ENCODE measurements around the gene ENG.

ENG gene

DNA sequence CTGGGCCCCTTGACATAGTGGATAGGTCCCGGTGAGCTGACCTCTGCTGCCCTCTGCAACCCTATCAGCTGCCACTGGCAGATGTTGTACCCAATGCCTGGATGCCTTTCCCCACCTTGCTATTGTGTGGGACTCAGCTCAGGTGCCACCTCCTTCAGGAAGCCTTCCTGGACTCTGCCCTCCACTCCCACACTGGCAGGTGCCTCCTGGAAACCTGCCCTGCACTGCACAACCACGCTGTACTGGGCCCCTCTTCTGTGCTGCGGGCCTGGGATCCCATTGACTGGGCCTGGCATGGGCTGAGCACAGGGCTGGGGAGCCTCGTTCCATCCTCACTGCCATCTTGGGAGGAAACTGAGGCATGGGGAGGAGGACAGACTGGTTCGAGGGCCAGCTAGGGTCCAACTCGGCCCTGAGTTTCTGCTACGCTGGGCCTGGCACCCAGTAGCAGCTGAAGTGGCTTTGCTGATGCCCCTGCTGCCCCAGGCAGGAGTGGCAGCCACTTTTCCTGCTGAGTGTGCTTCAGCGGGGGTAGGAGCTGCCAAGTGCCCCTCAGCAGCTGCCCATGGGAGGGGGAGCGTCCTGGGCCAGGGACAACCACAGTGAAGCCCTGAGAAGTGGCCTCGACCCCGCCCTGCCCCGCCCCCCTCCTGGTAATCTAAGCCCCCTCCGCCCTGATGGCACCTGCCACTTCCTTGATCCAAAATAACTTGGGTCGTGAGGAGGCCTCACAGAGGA is 21.7 kb upstream of the ENG start:
- Histone ChIP-seq H3K79me2 (ENCODE audit: control insufficient read depth, low read length) (no peaks in the 10 kb centered on the region), H3K36me3 (ENCODE audit: control insufficient read depth, low read length) (no peaks in the 10 kb centered on the region), H3K4me3 (ENCODE audit: low read length) (no peak overlapping the region), H3K27ac (ENCODE audit: low read depth, low read length) (no peak overlapping the region), H3K9me2 (replicated peaks; ENCODE audit: control insufficient read depth, low read length) (no peaks in the 10 kb centered on the region), H3F3A (ENCODE audit: control insufficient read depth, insufficient read depth) (peaks cover 4% of the 10 kb centered on the region), H4K20me1 (ENCODE audit: control insufficient read depth, insufficient read depth, low read depth, low read length) (no peaks in the 10 kb centered on the region), H3K4me2 (ENCODE audit: low read length) (no peak overlapping the region), H3K9me3 (ENCODE audit: control insufficient read depth, insufficient read depth, low read length) (no peaks in the 10 kb centered on the region), H3K27me3 (ENCODE audit: control insufficient read depth, low read length) (no peaks in the 10 kb centered on the region), H3K4me1 (ENCODE audit: control insufficient read depth, low read length) (peaks cover 20% of the 10 kb centered on the region)
- TF ChIP-seq EZH2phosphoT487 (IDR thresholded peaks at IDR 0.05; ENCODE audit: borderline replicate concordance, low read length) = no peak
- TF ChIP-seq, protein P1, sequence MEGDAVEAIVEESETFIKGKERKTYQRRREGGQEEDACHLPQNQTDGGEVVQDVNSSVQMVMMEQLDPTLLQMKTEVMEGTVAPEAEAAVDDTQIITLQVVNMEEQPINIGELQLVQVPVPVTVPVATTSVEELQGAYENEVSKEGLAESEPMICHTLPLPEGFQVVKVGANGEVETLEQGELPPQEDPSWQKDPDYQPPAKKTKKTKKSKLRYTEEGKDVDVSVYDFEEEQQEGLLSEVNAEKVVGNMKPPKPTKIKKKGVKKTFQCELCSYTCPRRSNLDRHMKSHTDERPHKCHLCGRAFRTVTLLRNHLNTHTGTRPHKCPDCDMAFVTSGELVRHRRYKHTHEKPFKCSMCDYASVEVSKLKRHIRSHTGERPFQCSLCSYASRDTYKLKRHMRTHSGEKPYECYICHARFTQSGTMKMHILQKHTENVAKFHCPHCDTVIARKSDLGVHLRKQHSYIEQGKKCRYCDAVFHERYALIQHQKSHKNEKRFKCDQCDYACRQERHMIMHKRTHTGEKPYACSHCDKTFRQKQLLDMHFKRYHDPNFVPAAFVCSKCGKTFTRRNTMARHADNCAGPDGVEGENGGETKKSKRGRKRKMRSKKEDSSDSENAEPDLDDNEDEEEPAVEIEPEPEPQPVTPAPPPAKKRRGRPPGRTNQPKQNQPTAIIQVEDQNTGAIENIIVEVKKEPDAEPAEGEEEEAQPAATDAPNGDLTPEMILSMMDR (IDR thresholded peaks at IDR 0.05; ENCODE audit: low read depth, low read length, poor library complexity, severe bottlenecking) = no peak

DNA sequence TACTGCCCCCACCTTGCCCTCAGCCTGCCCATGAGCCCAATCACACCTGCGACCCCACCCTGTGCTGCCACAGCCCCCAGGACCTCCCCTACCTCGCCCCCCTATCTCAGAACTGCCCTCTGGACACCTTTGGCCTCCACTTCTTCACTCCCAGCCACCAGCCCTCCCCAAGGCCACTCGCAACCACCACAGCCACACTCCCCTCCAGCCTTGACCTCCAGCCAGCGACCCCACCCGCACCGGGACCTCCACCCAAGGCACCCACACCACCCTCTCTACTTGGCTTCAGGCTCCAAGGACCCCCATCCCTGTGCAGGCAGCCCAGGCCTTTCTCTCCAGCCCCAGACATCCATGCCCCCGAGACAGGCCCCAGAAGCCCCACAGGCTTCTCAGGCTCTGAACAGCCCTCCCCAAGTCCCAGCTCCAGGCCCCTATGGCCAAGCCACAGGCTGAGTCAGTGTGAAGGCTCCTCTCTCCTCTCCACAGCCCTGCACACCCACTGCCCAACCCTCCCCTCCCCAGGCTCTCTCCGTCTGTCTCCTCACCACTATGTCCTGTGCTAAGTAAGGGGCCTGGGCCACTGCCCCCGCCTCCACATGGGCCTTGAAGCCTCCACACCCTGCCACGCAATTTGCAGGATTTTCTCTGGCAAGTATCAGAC is 21.0 kb upstream of the ENG start:
- Histone ChIP-seq H3K4me3 (ENCODE audit: low read length) (no peak overlapping the region), H3K27ac (ENCODE audit: low read depth, low read length) (no peak overlapping the region), H3K79me2 (ENCODE audit: control insufficient read depth, low read length) (no peaks in the 10 kb centered on the region), H3K36me3 (ENCODE audit: control insufficient read depth, low read length) (no peaks in the 10 kb centered on the region), H3F3A (ENCODE audit: control insufficient read depth, insufficient read depth) (peaks cover 2% of the 10 kb centered on the region; the same call in 1 of the 2 replicates), H3K4me2 (ENCODE audit: low read length) (no peak overlapping the region), H3K4me1 (ENCODE audit: control insufficient read depth, low read length) (peaks cover 19% of the 10 kb centered on the region), H4K20me1 (ENCODE audit: control insufficient read depth, insufficient read depth, low read depth, low read length) (no peaks in the 10 kb centered on the region), H3K9me3 (ENCODE audit: control insufficient read depth, insufficient read depth, low read length) (no peaks in the 10 kb centered on the region), H3K27me3 (ENCODE audit: control insufficient read depth, low read length) (no peaks in the 10 kb centered on the region), H3K9me2 (replicated peaks; ENCODE audit: control insufficient read depth, low read length) (no peaks in the 10 kb centered on the region)
- TF ChIP-seq, protein P1 (IDR thresholded peaks at IDR 0.05; ENCODE audit: low read depth, low read length, poor library complexity, severe bottlenecking) = no peak
- no peak for TF ChIP-seq EZH2phosphoT487 (IDR thresholded peaks at IDR 0.05; ENCODE audit: borderline replicate concordance, low read length)

DNA sequence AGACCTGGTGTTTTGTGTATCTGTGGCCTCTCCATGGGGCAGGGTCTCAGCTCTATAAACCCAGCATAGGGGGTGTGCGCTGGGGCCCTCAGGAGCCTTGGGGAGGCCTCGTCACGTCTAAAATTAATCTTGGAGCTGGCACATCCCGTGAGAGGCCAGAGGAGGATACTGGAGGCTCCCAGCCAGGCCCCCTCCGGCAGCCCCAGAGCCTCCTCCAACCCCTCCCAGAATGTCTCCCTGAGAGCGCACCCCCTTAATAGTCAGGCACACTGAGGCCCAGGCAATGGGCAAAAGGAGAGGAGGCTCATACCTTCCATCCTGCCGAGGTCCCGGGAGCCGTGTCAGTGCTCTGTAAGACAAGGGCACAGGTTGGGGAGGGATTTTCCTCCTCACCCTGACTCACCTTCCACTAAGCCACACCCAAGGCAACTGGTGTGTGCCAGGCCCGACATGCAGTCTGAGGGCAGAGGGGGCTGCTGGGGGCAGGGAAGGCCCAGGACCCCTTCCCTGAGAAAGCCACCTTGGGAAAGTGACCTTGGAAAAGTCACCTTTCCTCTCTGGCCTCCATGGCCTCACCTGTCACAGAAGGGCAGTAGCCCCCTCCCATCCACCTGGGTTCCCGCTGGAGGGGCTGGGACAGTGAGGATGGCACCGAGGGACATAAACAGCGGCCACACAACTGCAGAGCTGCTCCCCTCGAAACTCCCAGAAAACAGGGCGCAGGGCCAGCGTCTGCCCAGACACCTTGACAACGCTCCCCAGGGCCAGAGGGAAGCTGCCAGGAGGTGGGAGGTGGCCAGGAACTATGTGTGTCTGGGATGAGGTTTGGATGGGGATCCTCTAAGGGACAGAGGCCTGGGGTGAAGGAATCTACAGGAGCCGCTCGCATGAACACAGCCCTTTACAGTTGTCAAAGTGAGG is 20.1 kb upstream of the ENG start:
- no peak overlapping the region for H3K4me3 ChIP-seq (ENCODE audit: low read length)
- H3K4me2 ChIP-seq (ENCODE audit: low read length) = no peak overlapping the region
- TF ChIP-seq, protein P1 (IDR thresholded peaks at IDR 0.05; ENCODE audit: low read depth, low read length, poor library complexity, severe bottlenecking) = no peak
- TF ChIP-seq EZH2phosphoT487 (IDR thresholded peaks at IDR 0.05; ENCODE audit: borderline replicate concordance, low read length) = no peak
- H3K27ac ChIP-seq (ENCODE audit: low read depth, low read length) = no peak overlapping the region
- no peaks in the 10 kb centered on the region for H3K79me2 ChIP-seq (ENCODE audit: control insufficient read depth, low read length)
- no peaks in the 10 kb centered on the region for H3K9me3 ChIP-seq (ENCODE audit: control insufficient read depth, insufficient read depth, low read length)
- no peaks in the 10 kb centered on the region for H3K9me2 ChIP-seq (replicated peaks; ENCODE audit: control insufficient read depth, low read length)
- H3K36me3 ChIP-seq (ENCODE audit: control insufficient read depth, low read length) = no peaks in the 10 kb centered on the region
- no peaks in the 10 kb centered on the region for H4K20me1 ChIP-seq (ENCODE audit: control insufficient read depth, insufficient read depth, low read depth, low read length)
- no peaks in the 10 kb centered on the region for H3K27me3 ChIP-seq (ENCODE audit: control insufficient read depth, low read length)
- H3K4me1 ChIP-seq (ENCODE audit: control insufficient read depth, low read length) = peaks cover 11% of the 10 kb centered on the region
- no peaks in the 10 kb centered on the region for H3F3A ChIP-seq (ENCODE audit: control insufficient read depth, insufficient read depth)

Measured in DOHH2 (cell line).